IMR-90 (cell line): Measurements from ENCODE around the gene HNRNPA1L2. TPM values are rescaled to one million over a fixed set of nuclear protein-coding genes. Genes with fewer than 3 reads are reported as not detected.

Source experiments
- ATAC-seq: fragments of 200-7000 bp; cut with Tn5 transposase; 2 replicates; pipeline ENCODE4 v1.9.1; 2020; ENCODE audit warnings: low read depth, mild to moderate bottlenecking, moderate library complexity
- BruUV-seq: library from RNA; stranded (reverse); fragments of 400-500 nt; replicated peaks from 2 replicates; lab custom pipeline; 2021; lab: Mats Ljungman, UMichigan
- CTCF ChIA-PET: fragments of 300-600 bp; formaldehyde crosslinking; extraction: SDS; loops from one replicate; lab custom pipeline; 2021; ENCODE audit warnings: antibody characterized with exemption; lab: Yijun Ruan, JAX
- POLR2A ChIA-PET: fragments of 300-600 bp; sonication (Branson Sonifier 250); formaldehyde crosslinking; loops from one replicate; lab custom pipeline; 2022; ENCODE audit warnings: antibody characterized with exemption; ENCODE audit not compliant: unreplicated experiment; lab: Charles Lee
- DNase-seq: peaks from one replicate; pipeline ENCODE4 v3.0.0; 2013
- H2AFZ ChIP-seq: replicated peaks from 2 replicates; pipeline ENCODE3; 2013; ENCODE audit warnings: low read length, mild to moderate bottlenecking; ENCODE audit not compliant: poor library complexity
- H2AK5ac ChIP-seq: 2 replicates; pipeline ENCODE4 v1.6.1; 2013; ENCODE audit warnings: low read depth, low read length, inconsistent platforms
- H2AK9ac ChIP-seq: replicated peaks from 2 replicates; pipeline ENCODE3; 2013; ENCODE audit warnings: mild to moderate bottlenecking, low read depth, low read length, moderate library complexity; ENCODE audit not compliant: poor library complexity
- H2BK120ac ChIP-seq: 2 replicates; pipeline ENCODE4 v1.6.1; 2013; ENCODE audit warnings: low read depth, low read length, inconsistent platforms
- H2BK15ac ChIP-seq: 3 replicates; pipeline ENCODE4 v1.6.1; 2013; ENCODE audit warnings: low read depth, low read length, inconsistent platforms
- H2BK20ac ChIP-seq: 2 replicates; pipeline ENCODE4 v1.6.1; 2013; ENCODE audit warnings: low read depth, mild to moderate bottlenecking, inconsistent platforms, low read length, moderate library complexity
- H2BK5ac ChIP-seq: 2 replicates; pipeline ENCODE4 v1.6.1; 2013; ENCODE audit warnings: mild to moderate bottlenecking, low read depth, low read length, inconsistent platforms; ENCODE audit not compliant: poor library complexity, severe bottlenecking
- H3K14ac ChIP-seq: replicated peaks from 2 replicates; pipeline ENCODE4 v1.6.1; 2013; ENCODE audit warnings: low read depth, low read length, inconsistent platforms
- H3K18ac ChIP-seq: 2 replicates; pipeline ENCODE4 v1.6.1; 2013; ENCODE audit warnings: low read depth, low read length, control low read depth
- H3K23ac ChIP-seq: 2 replicates; pipeline ENCODE4 v1.6.1; 2013; ENCODE audit warnings: low read depth, low read length, inconsistent platforms
- H3K27ac ChIP-seq: 2 replicates; pipeline ENCODE4 v1.5.1; 2013; ENCODE audit warnings: mild to moderate bottlenecking, control low read depth, low read length; ENCODE audit not compliant: insufficient read depth
- H3K27me3 ChIP-seq: 2 replicates; pipeline ENCODE4 v1.6.1; 2013; ENCODE audit warnings: low read length; ENCODE audit not compliant: control insufficient read depth, insufficient read depth
- H3K36me3 ChIP-seq: 2 replicates; pipeline ENCODE4 v1.6.1; 2013; ENCODE audit warnings: low read length, mixed read lengths; ENCODE audit not compliant: control insufficient read depth, insufficient read depth
- H3K4ac ChIP-seq: 2 replicates; pipeline ENCODE4 v1.6.1; 2013; ENCODE audit warnings: low read depth, low read length, inconsistent platforms
- H3K4me1 ChIP-seq: 2 replicates; pipeline ENCODE4 v1.6.1; 2013; ENCODE audit warnings: low read length, mixed read lengths; ENCODE audit not compliant: control insufficient read depth, insufficient read depth
- H3K4me2 ChIP-seq: 2 replicates; pipeline ENCODE4 v1.6.1; 2013; ENCODE audit warnings: low read depth, mild to moderate bottlenecking, control low read depth, low read length, moderate library complexity
- H3K4me3 ChIP-seq: 2 replicates; pipeline ENCODE4 v1.5.1; 2013; ENCODE audit warnings: low read depth, mild to moderate bottlenecking, control low read depth, low read length, moderate library complexity; ENCODE audit not compliant: insufficient read depth
- H3K56ac ChIP-seq: 2 replicates; pipeline ENCODE4 v1.6.1; 2013; ENCODE audit warnings: low read length, inconsistent platforms; ENCODE audit not compliant: insufficient read depth; ENCODE audit errors: extremely low read depth
- H3K79me1 ChIP-seq, 2 experiments: 2 replicates each; pipeline ENCODE4 v1.6.1; 2013; ENCODE audit warnings: low read length in 2 of 2, inconsistent platforms in 1 of 2, low read depth in 1 of 2
- H3K9ac ChIP-seq: 2 replicates; pipeline ENCODE4 v1.6.1; 2013; ENCODE audit warnings: low read depth, low read length, control low read depth
- H3K9me1 ChIP-seq: 2 replicates; pipeline ENCODE4 v1.6.1; 2013; ENCODE audit warnings: low read length, inconsistent platforms; ENCODE audit not compliant: insufficient read depth
- H3K9me3 ChIP-seq: 2 replicates; pipeline ENCODE4 v1.6.1; 2013; ENCODE audit warnings: low read length; ENCODE audit not compliant: control insufficient read depth, insufficient read depth
- H4K20me1 ChIP-seq: 2 replicates; pipeline ENCODE4 v1.6.1; 2013; ENCODE audit warnings: low read length, inconsistent platforms; ENCODE audit not compliant: insufficient read depth
- H4K5ac ChIP-seq: 2 replicates; pipeline ENCODE4 v1.6.1; 2013; ENCODE audit warnings: mild to moderate bottlenecking, low read depth, low read length, control low read depth
- H4K8ac ChIP-seq, 2 experiments: 2 replicates each; pipeline ENCODE4 v1.6.1; 2013; ENCODE audit warnings: low read depth in 2 of 2, low read length in 2 of 2, control low read depth in 1 of 2, inconsistent platforms in 1 of 2
- H4K91ac ChIP-seq: 2 replicates; pipeline ENCODE4 v1.6.1; 2013; ENCODE audit warnings: low read depth, low read length, inconsistent platforms; ENCODE audit not compliant: insufficient read depth
- BHLHE40 ChIP-seq: fragments of 150-350 bp; IDR thresholded peaks from 2 replicates; pipeline ENCODE4 v1.6.1; 2016; ENCODE audit warnings: mild to moderate bottlenecking, low read depth, low read length
- CEBPB ChIP-seq: IDR thresholded peaks from 2 replicates; pipeline ENCODE4 v1.6.1; 2012; ENCODE audit warnings: low read depth, low read length, improper control_type of control experiment
- CHD1 ChIP-seq: IDR thresholded peaks from 2 replicates; pipeline ENCODE4 v1.6.1; 2012; ENCODE audit warnings: low read depth, low read length, improper control_type of control experiment
- CTCF ChIP-seq: conservative IDR thresholded peaks from 2 replicates; pipeline ENCODE4 v1.5.1; 2012; ENCODE audit warnings: mild to moderate bottlenecking, low read depth, low read length, improper control_type of control experiment
- MAFK ChIP-seq: IDR thresholded peaks from 2 replicates; pipeline ENCODE4 v1.6.1; 2012; ENCODE audit warnings: low read depth, low read length, improper control_type of control experiment
- MAZ ChIP-seq: IDR thresholded peaks from 2 replicates; pipeline ENCODE4 v1.6.1; 2012; ENCODE audit warnings: low read depth, mild to moderate bottlenecking, low read length, improper control_type of control experiment, moderate library complexity, borderline replicate concordance
- MXI1 ChIP-seq: IDR thresholded peaks from 2 replicates; pipeline ENCODE4 v1.6.1; 2012; ENCODE audit warnings: low read depth, mild to moderate bottlenecking, low read length, moderate library complexity, borderline replicate concordance
- RCOR1 ChIP-seq: IDR thresholded peaks from 2 replicates; pipeline ENCODE4 v1.6.1; 2012; ENCODE audit warnings: mild to moderate bottlenecking, low read length, improper control_type of control experiment; ENCODE audit not compliant: insufficient replicate concordance
- RFX5 ChIP-seq: IDR thresholded peaks from 2 replicates; pipeline ENCODE4 v1.8.0; 2012; ENCODE audit warnings: low read depth, mild to moderate bottlenecking, low read length, moderate library complexity
- WGBS, 2 experiments: methylation state at CpG; one replicate each; pipeline versions ENCODE4 v1.1.5 to v1.1.7; 2013; ENCODE audit warnings: missing lambda C conversion rate in 2 of 2; ENCODE audit not compliant: insufficient read length in 1 of 2; ENCODE audit errors: extremely low coverage in 2 of 2; 5-methylcytosine and 5-hydroxymethylcytosine counted together
- dilution Hi-C: fragments of 300-500 bp; cut with HindIII; formaldehyde crosslinking; loops from one replicate; pipeline ENCODE4 v1.14.3; 2018; ENCODE audit warnings: low sequenced_read_pairs; ENCODE audit not compliant: unreplicated experiment
- in situ Hi-C: fragments of 300-500 bp; cut with MboI; formaldehyde crosslinking; loops from 3 replicates; pipeline ENCODE4 v1.14.3; 2019; ENCODE audit warnings: low sequenced_read_pairs, inconsistent platforms, mixed read lengths
- intact Hi-C: fragments of 100-400 bp; cut with micrococcal nuclease; formaldehyde crosslinking; loops from 2 replicates; pipeline ENCODE4 v1.10.0; 2022
- polyA plus RNA-seq, 3 experiments: library from polyadenylated mRNA; depleted of rRNA; stranded (reverse); fragments of >200 nt; gene quantifications; 2 replicates each; pipeline ENCODE4 v1.2.3, GENCODE V29; 2012; ENCODE audit warnings: low replicate concordance in 1 of 3
- total RNA-seq: library from RNA; depleted of rRNA; stranded (reverse); fragments of >200 nt; gene quantifications from 2 replicates; pipeline ENCODE4 v1.2.3, GENCODE V29; 2012
- TF ChIP-seq, protein P1 (sequence below): fragments of 150-350 bp; IDR thresholded peaks from 2 replicates; pipeline ENCODE4 v1.6.1; 2016; ENCODE audit warnings: low read depth, mild to moderate bottlenecking, low read length, moderate library complexity, borderline replicate concordance

Gene HNRNPA1L2
- total and polyA plus RNA-seq, 2 of the 4 experiments (the other 2 are of a cell fraction): 3.4 to 9.3 TPM

DNA sequence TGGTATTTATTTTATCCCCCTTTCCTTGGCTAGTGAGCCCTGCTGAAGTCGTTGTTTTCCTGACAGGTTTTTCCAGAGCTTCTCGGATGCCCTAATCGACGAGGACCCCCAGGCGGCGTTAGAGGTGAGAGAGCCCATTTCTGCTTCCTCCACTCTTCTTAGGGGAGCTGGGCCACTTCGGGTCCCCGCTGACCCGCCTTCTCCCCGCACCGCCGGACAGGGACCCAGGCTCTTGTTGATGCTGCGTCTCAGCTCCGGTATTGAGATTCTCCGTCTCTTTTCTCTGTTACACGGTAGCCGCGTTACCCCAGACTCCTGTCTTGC lies 10.7 kb downstream of the HNRNPA1L2 start:
- TF ChIP-seq, protein P1, sequence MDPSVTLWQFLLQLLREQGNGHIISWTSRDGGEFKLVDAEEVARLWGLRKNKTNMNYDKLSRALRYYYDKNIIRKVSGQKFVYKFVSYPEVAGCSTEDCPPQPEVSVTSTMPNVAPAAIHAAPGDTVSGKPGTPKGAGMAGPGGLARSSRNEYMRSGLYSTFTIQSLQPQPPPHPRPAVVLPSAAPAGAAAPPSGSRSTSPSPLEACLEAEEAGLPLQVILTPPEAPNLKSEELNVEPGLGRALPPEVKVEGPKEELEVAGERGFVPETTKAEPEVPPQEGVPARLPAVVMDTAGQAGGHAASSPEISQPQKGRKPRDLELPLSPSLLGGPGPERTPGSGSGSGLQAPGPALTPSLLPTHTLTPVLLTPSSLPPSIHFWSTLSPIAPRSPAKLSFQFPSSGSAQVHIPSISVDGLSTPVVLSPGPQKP: no peak
- TF ChIP-seq RFX5 (no peak), CHD1 (no peak), MAZ (no peak), RCOR1 (no peak), CTCF (no peak), BHLHE40 (no peak), CEBPB (no peak), MXI1 (no peak), MAFK (no peak)
- Histone ChIP-seq H4K91ac (peak overlapping the region; percentile 56), H4K20me1 (peaks cover 5% of the 10 kb centered on the region; the same call in 1 of the 2 replicates), H2BK120ac (peak overlapping the region; percentile 30), H2AFZ (peak overlapping the region; percentile 89), H3K4me2 (peak overlapping the region; percentile 91), H3K79me1 (peaks cover 9 to 37% of the 10 kb centered on the region in 2 experiments), H2BK20ac (no peak overlapping the region), H3K18ac (peak overlapping the region; percentile 10; the same call in 1 of the 2 replicates), H3K27ac (peak overlapping the region; percentile 96), H3K36me3 (peaks cover 10% of the 10 kb centered on the region), H3K23ac (peak overlapping the region; percentile 93), H3K4me1 (peaks cover 2% of the 10 kb centered on the region; the same call in 1 of the 2 replicates), H3K9ac (peak overlapping the region; percentile 78), H3K14ac (peak overlapping the region; percentile 89), H2AK9ac (peak overlapping the region; percentile 79), H3K4ac (peak overlapping the region; percentile 81), H2BK5ac (peak overlapping the region; percentile 51), H3K27me3 (no peaks in the 10 kb centered on the region), H3K9me1 (no peaks in the 10 kb centered on the region), H3K56ac (peak overlapping the region; percentile 93), H4K8ac (peak overlapping the region; percentile 54 to 86), H4K5ac (peak overlapping the region; percentile 27), H2BK15ac (peak overlapping the region; percentile 31; the same call in 1 of the 3 replicates), H2AK5ac (0 out of 2 replicates have a peak overlapping the region, but pooled peaks have one; percentile 18), H3K9me3 (no peaks in the 10 kb centered on the region), H3K4me3 (peak overlapping the region; percentile 93)
- no peak for DNase-seq
- in situ Hi-C loops: loop anchor here (10.0 kb wide), 1 partner anchor 198 kb away; the partner anchor contains the start of genes CKAP2 and VPS36
- CTCF ChIA-PET: interaction anchor here (0.6 to 2.2 kb wide), 10 partner anchors 9 to 315 kb away, joined by 3 to 13 read pairs (median 4); no protein-coding TSS in a partner anchor
- dilution Hi-C loops: no loop called here
- POLR2A ChIA-PET: interaction anchor here (0.8 to 1.1 kb wide), 2 partner anchors 12 to 36 kb away, joined by 3 read pairs; no protein-coding TSS in a partner anchor
- ATAC-seq: peak; percentile 10
- intact Hi-C loops: loop anchor here (5.0 to 10.0 kb wide), 2 partner anchors 78 to 196 kb away; partner anchors contain the start of gene CKAP2
- BruUV-seq: TSS peak; percentile 75
- WGBS, 2 experiments: 0% methylated on average over 1 of the region's 18 CpGs; no CpG with 5 or more reads in 1 of the 2 experiments
